GM19238 (cell line): ENCODE measurements around the gene SREK1.
A peak's percentile ranks its signal among the peaks of the same experiment; 100 is the strongest.
"Not testable (repeated sequence)": the region's sequence is repeated elsewhere in the genome, so short reads cannot be mapped to it uniquely, and the experiment has no call there.

Source experiments
- DNase-seq: peaks from one replicate; pipeline ENCODE4 v3.0.0; 2011; ENCODE audit warnings: low spot score; ENCODE audit not compliant: insufficient read length

Gene SREK1

DNA sequence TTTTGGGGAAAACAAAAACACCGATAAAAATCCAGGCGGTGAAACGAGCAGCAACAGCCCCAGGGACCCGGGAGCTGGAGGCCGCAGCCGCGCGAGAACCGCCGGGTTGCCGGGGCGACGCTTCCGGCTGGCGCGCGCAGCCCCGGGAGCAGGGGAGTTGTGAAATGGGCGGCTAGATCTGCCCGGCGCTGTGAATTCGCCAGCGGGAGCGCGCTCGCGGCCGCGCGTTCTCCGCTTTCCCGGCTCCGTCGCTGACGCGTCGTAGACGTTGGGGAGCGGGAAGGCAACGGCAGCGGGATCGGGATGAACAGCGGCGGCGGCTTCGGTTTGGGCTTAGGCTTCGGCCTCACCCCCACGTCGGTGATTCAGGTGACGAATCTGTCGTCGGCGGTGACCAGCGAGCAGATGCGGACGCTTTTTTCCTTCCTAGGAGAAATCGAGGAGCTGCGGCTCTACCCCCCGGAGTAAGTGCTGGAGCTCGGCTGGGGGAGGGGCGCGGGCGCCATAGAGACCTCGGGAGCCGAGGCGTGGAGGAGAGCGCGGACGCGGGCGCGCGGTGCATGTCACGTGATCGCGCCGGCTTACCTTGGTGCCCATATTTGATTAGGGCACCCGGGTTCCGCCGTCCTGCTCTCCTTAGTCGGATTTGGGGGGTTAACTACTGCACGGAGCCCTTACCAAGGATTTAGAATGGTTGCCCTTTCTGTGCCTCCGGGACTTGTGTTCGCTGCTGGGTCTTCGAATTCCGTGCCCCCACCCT, at the start of gene SREK1:
SREK1 (plus strand) TSS at position 227 of the 760 bp plus-strand sequence; CDS start at position 304, 77 bp downstream.
- peak; percentile 89 for DNase-seq

DNA sequence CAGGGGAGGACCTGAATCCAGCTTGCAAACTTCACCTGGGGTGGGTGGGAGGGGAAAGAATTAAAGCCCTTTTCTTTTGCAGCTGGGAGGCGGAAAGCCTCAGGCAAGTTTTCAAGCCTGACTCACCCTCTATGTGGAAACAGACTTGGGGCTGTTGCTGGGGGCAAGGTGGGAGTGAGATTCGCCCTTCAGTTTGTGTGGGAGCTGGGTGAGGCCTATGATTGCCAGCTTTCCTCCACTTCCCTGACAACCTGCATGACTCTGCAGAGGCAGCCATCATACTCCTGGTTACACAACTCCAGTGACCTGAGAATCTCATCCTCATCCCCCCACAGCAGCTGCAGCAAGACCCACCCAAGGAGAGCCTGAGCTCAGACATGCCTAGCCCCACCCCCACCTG, 43.2 kb upstream of the SREK1 start:
- DNase-seq, result no peak

GRCh38 chr5:66113160-66113559, 30.9 kb upstream of the SREK1 start:
- DNase-seq, result no peak

GRCh38 chr5:66118304-66118703, 25.8 kb upstream of the SREK1 start:
- DNase-seq, result no peak

- no peak for DNase-seq
These were observed 21.6 kb upstream of the SREK1 start for GRCh38 chr5:66122379-66123034.

- no peak for DNase-seq
These were observed 15.0 kb upstream of the SREK1 start for GRCh38 chr5:66129144-66129543.

DNA sequence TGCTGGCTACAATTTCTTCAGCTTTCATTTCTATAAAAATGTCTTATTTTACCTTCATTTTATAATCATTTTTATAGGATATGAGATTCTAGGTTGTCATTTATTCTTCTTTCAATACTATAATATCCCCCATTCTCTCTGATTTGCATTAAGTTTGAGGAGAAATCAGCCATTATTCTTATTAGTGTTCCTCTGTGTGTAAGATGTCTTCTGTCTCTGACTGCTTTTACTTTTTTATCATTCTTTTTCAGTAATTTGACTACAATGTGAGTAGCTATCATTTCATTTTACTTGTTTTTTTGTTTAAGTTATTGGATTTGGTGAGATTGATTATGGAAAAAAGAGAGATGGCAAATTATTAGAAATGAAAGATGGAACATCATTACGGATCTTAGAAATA, 13.6 kb upstream of the SREK1 start:
- DNase-seq, result no peak

GRCh38 chr5:66134407-66134861, 9.7 kb upstream of the SREK1 start:
- no peak for DNase-seq

DNA sequence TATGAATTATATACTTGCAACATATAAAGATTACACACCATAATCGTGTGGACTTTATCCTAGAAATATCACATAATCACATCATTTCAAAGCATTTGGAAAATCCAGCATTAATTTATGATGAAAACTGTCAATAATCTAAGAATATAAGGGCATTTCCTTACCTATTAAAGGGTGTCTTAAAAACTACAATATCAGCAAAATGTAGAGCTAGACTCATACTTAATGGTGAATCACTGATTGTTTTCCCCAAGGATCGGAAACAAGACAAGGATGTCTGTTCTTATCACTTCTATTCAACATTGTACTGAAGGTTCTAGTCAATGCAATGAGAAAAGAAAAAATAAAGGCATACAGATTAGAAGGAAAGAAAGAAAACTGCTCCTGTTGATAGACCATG, 8.0 kb upstream of the SREK1 start:
- DNase-seq, result no peak

- not testable (repeated sequence) for DNase-seq
These were observed 7.2 kb upstream of the SREK1 start for GRCh38 chr5:66136944-66137343.

- DNase-seq, result no peak
These were observed 5.3 kb upstream of the SREK1 start for GRCh38 chr5:66138637-66139317.

DNA sequence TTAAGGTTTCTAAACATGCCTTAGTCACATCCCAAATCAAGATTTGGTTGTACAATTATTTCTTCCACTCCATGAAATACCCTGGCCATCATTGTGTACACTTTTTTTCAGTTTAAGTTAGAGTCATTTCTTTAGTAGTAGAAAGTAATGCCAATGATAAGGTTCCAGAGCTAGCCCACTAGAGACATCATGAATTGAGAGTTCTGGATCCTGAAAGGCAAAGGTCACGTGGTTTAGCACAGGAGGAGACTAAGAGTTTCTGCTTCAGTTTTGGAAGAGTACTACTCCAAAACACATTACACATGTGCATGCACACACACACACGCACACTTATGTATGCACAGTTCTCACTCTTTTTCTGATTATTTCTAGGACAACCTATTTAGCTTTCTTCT, 4.8 kb upstream of the SREK1 start:
- no peak for DNase-seq

- DNase-seq, result no peak
These were observed 1.7 kb upstream of the SREK1 start for GRCh38 chr5:66142417-66142816.

- DNase-seq, result no peak
These were observed 527 bp upstream of the SREK1 start for GRCh38 chr5:66143473-66144073.

DNA sequence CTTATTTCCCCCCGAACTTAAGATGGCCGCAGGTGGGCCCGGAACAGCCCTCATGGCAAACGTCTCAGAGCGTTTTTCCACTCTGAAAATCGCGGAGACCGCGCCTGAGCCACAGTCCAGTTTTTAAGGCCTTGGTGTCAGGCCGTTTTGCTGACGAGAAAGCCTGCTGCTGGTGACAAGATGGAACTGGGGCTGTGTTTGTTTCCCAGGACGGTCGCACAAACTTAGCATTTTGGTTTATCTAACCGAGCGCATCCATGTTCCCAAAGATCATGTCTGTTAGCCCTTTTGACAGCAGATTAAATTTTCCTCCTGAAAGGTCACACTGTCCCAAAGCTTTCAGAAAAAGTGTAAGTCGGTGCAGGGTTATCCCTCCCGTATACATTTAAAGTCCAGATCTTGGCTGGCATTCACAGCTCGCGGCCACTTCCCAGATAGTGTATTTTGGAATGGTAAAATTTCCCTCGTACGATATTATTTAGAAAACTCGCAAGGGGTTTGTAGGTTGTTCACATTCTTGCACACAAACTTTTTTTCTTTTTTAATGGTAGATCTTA, 812 bp downstream of the SREK1 start:
- DNase-seq, result peak; percentile 44

DNA sequence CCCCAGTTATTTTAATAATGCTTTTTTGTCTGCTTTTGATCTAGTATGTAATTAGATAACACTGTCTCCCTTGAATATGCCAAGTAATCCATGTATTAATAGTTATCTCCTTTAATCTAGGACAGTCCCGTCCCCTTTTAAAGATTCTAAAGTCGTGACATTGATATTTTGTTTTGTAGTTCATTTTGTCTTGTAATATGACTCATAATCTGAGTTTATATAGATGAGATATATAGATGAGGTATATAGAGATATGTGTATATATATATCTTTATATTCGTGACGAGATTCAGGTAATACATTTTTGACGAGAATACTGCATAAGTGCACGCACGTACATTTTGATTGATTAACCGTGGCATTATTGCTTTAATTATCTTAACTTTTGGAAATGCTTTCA, 1.6 kb downstream of the SREK1 start:
- no peak for DNase-seq

GRCh38 chr5:66149950-66150349, 5.8 kb downstream of the SREK1 start:
- no peak for DNase-seq

DNA sequence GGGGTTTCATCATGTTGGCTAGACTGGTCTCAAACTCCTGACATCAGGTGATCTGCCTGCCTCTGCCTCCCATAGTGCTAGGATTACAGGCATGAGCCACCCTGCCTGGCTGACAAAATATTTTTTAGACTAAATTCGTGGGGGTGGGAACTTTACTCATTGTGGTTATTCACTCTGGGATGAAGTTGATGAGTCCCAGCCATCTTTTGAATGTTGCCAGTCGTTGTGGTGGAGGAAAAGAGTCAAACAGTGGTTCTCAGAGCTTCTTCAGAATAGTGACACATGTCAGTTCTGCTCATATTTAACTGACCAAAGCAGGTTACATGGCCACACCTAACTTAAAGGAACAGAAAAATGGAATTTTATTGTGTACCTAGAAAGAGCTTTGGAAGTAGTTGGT, 6.9 kb downstream of the SREK1 start:
- no peak for DNase-seq

- DNase-seq, result no peak
These were observed 7.4 kb downstream of the SREK1 start for GRCh38 chr5:66151491-66151890.

- no peak for DNase-seq
These were observed 12.9 kb downstream of the SREK1 start for GRCh38 chr5:66157046-66157445.

- DNase-seq, result no peak
These were observed 17.3 kb downstream of the SREK1 start for GRCh38 chr5:66161356-66161755.
